IPS-18a (cell line): Measurements from ENCODE around the gene FCHSD2.
"Not testable (repeated sequence)": the region's sequence is repeated elsewhere in the genome, so short reads cannot be mapped to it uniquely, and the experiment has no call there.

Source experiments
- H3K27ac ChIP-seq: one replicate; pipeline ENCODE4 v1.5.1; 2013; ENCODE audit warnings: low read length
- H3K27me3 ChIP-seq: one replicate; pipeline ENCODE4 v1.6.1; 2013; ENCODE audit warnings: mild to moderate bottlenecking, low read length; ENCODE audit not compliant: control insufficient read depth, insufficient read depth
- H3K36me3 ChIP-seq: one replicate; pipeline ENCODE4 v1.6.1; 2013; ENCODE audit warnings: low read depth, low read length; ENCODE audit not compliant: control insufficient read depth
- H3K4me1 ChIP-seq: one replicate; pipeline ENCODE4 v1.6.1; 2013; ENCODE audit warnings: low read depth, low read length; ENCODE audit not compliant: control insufficient read depth
- H3K4me3 ChIP-seq: one replicate; pipeline ENCODE4 v1.5.1; 2013; ENCODE audit warnings: low read length
- H3K9ac ChIP-seq: one replicate; pipeline ENCODE4 v1.6.1; 2013; ENCODE audit warnings: mild to moderate bottlenecking, low read length, moderate library complexity
- H3K9me3 ChIP-seq: one replicate; pipeline ENCODE4 v1.6.1; 2013; ENCODE audit warnings: low read depth, low read length; ENCODE audit not compliant: control insufficient read depth

The FCHSD2 gene

GRCh38 chr11:72832301-72833082 lies 309.6 kb downstream of the FCHSD2 start:
- no peak overlapping the region for H3K4me3 ChIP-seq
- H3K9ac ChIP-seq = no peak overlapping the region
- no peaks in the 10 kb centered on the region for H3K9me3 ChIP-seq
- H3K36me3 ChIP-seq = no peaks in the 10 kb centered on the region
- H3K27me3 ChIP-seq = no peaks in the 10 kb centered on the region
- H3K27ac ChIP-seq = no peak overlapping the region
- peaks cover 6% of the 10 kb centered on the region for H3K4me1 ChIP-seq

- Histone ChIP-seq H3K9ac (no peak overlapping the region), H3K4me1 (peaks cover 6% of the 10 kb centered on the region), H3K4me3 (no peak overlapping the region), H3K36me3 (no peaks in the 10 kb centered on the region), H3K9me3 (no peaks in the 10 kb centered on the region), H3K27me3 (no peaks in the 10 kb centered on the region), H3K27ac (no peak overlapping the region)
These were observed 310.4 kb downstream of the FCHSD2 start for GRCh38 chr11:72831521-72832300.

- Histone ChIP-seq H3K27me3 (no peaks in the 10 kb centered on the region), H3K36me3 (no peaks in the 10 kb centered on the region), H3K9me3 (no peaks in the 10 kb centered on the region), H3K9ac (no peak overlapping the region), H3K27ac (no peak overlapping the region), H3K4me1 (peaks cover 6% of the 10 kb centered on the region), H3K4me3 (no peak overlapping the region)
These were observed 312.1 kb downstream of the FCHSD2 start for GRCh38 chr11:72829884-72830533.

- Histone ChIP-seq H3K9ac (no peak overlapping the region), H3K36me3 (no peaks in the 10 kb centered on the region)
These were observed 312.9 kb downstream of the FCHSD2 start for GRCh38 chr11:72829178-72829577.

GRCh38 chr11:72828692-72829101 lies 313.4 kb downstream of the FCHSD2 start:
- H3K4me3 ChIP-seq = no peak overlapping the region
- no peak overlapping the region for H3K9ac ChIP-seq
- H3K36me3 ChIP-seq = no peaks in the 10 kb centered on the region
- no peak overlapping the region for H3K27ac ChIP-seq
- H3K4me1 ChIP-seq = peaks cover 6% of the 10 kb centered on the region
- H3K27me3 ChIP-seq = no peaks in the 10 kb centered on the region
- H3K9me3 ChIP-seq = no peaks in the 10 kb centered on the region

More at GRCh38 chr11:72829178-72829577, 312.9 kb downstream of the FCHSD2 start:
- Histone ChIP-seq H3K9me3 (no peaks in the 10 kb centered on the region), H3K4me3 (no peak overlapping the region), H3K4me1 (peaks cover 6% of the 10 kb centered on the region), H3K27ac (no peak overlapping the region), H3K27me3 (no peaks in the 10 kb centered on the region)

GRCh38 chr11:72828081-72828567 lies 314.0 kb downstream of the FCHSD2 start:
- H3K27ac ChIP-seq = no peak overlapping the region
- H3K9me3 ChIP-seq = no peaks in the 10 kb centered on the region
- H3K36me3 ChIP-seq = no peaks in the 10 kb centered on the region
- no peak overlapping the region for H3K4me3 ChIP-seq
- H3K9ac ChIP-seq = no peak overlapping the region
- H3K27me3 ChIP-seq = no peaks in the 10 kb centered on the region
- H3K4me1 ChIP-seq = peaks cover 6% of the 10 kb centered on the region

GRCh38 chr11:72827656-72828055 lies 314.5 kb downstream of the FCHSD2 start:
- not testable (repeated sequence) for H3K4me1 ChIP-seq, H3K4me3 ChIP-seq, H3K36me3 ChIP-seq, H3K9me3 ChIP-seq, H3K27me3 ChIP-seq, H3K9ac ChIP-seq, H3K27ac ChIP-seq

GRCh38 chr11:72826942-72827480 lies 315.1 kb downstream of the FCHSD2 start:
- Histone ChIP-seq H3K4me1 (peaks cover 5% of the 10 kb centered on the region), H3K9me3 (no peaks in the 10 kb centered on the region), H3K27ac (no peak overlapping the region), H3K9ac (no peak overlapping the region), H3K27me3 (no peaks in the 10 kb centered on the region), H3K4me3 (no peak overlapping the region), H3K36me3 (no peaks in the 10 kb centered on the region)

GRCh38 chr11:72826191-72826941 lies 315.8 kb downstream of the FCHSD2 start:
- H3K27ac ChIP-seq = no peak overlapping the region
- no peak overlapping the region for H3K4me3 ChIP-seq
- peaks cover under 1% of the 10 kb centered on the region for H3K27me3 ChIP-seq
- H3K4me1 ChIP-seq = no peaks in the 10 kb centered on the region
- H3K9ac ChIP-seq = no peak overlapping the region
- no peaks in the 10 kb centered on the region for H3K9me3 ChIP-seq
- no peaks in the 10 kb centered on the region for H3K36me3 ChIP-seq

- H3K9me3 ChIP-seq = no peaks in the 10 kb centered on the region
- H3K4me1 ChIP-seq = peaks cover 4% of the 10 kb centered on the region
- H3K36me3 ChIP-seq = no peaks in the 10 kb centered on the region
- no peak overlapping the region for H3K27ac ChIP-seq
- peaks cover 8% of the 10 kb centered on the region for H3K27me3 ChIP-seq
- no peak overlapping the region for H3K4me3 ChIP-seq
- H3K9ac ChIP-seq = no peak overlapping the region
These were observed 316.5 kb downstream of the FCHSD2 start for GRCh38 chr11:72825661-72826060.
